ENCODE measurements around the gene SNX4.

Gene SNX4

DNA sequence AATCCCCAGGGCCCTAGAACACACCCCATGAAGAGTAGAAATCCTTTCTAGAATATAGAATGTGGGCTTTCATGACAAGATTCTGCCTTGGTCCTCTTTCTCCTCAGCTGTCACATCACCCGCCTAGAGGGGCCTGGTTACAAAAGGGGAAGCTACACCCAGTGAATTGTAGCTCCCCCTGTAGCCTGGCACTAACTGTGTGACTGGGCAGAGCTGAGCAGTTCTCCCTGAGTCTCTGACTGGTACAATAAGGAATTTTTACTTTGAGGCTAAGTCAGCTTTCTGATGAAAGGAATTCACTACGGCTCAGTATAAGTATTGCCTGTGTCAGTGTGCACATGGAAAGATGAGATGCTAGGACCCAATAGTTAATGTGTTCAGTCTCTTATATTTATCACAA is 116.2 kb downstream of the SNX4 start:
- no peak for DNase-seq (ENCODE audit: low spot score)

DNA sequence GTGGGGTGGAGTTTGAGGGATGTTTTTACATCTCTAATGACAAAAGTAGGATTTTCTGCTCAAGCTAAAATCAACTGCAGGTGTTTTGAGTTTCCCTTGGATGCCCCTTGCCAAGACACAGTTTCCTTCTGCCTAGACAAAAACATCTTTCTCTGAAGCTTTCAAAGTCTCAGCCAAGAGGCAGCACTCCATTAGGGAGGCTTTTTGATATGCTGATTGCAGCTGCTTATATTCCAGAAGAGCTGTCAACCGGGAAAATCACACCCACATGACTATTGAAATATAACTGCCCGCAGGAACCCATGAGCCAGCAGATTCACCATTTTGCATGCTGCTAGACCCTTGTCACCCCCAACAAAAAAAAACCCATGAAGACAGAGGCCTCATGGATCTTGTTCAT is 117.4 kb downstream of the SNX4 start:
- no peak for DNase-seq (ENCODE audit: low spot score)

DNA sequence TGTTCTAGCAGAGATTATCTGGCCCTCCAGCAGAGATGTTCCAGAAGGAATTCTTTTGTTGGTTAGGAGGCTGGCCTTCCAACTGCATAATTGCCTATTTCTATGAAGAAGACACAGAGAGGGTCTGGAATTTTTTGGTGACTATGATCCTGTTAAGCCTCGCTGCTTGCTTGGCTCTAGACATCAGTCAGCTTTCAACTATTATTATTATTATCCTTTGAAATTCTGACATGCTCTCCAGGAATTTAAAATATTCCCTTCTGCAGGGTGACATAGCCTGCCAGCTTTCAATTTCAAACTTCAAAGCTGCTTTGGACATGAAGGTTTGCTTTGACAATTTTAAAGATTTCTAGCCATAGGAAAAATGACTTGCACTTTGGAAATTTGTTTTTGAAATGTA is 118.6 kb downstream of the SNX4 start:
- DNase-seq (ENCODE audit: low spot score) = no peak

DNA sequence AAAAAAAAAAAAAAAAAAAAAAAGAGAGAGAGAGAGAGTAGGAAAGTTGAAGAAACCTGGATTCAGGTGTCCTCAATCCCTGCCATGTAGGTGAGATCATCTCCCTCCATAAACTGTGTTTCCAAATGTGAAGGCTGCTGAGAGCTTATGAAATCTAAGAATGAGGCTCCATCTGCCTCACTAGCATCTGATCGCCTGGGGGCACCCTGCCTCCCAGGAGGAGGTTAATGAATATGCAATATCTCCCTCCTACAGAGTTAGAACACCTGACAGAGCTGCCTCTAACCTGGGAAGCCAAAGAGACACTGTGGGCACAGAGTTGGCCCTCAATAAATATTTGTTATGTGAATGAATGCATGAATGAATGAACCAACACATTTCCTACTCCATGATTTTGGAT is 121.0 kb downstream of the SNX4 start:
- DNase-seq (ENCODE audit: low spot score) = no peak
